Measurements from ENCODE around the gene TLL2. TPM values are rescaled to one million over a fixed set of nuclear protein-coding genes. Genes with fewer than 3 reads are reported as not detected.

TLL2 gene
- total RNA-seq, 1 experiment from 2014 or later = 9.1 TPM

- Mint-ChIP-seq H3K27ac (no peak overlapping the region), H3K36me3 (no peaks in the 10 kb centered on the region), H3K9me3 (no peaks in the 10 kb centered on the region), H3K27me3 (ENCODE audit: low read depth) (peaks cover 7% of the 10 kb centered on the region), H3K4me1 (peaks cover 19% of the 10 kb centered on the region), H3K4me3 (no peak overlapping the region)
- POLR2A ChIA-PET = interaction anchor here (0.5 kb wide), 1 partner anchor 64 kb away, joined by 6 read pairs; no protein-coding TSS in a partner anchor
- no peak for TF ChIP-seq NFE2L1 (CRISPR knock-in tag; IDR thresholded peaks at IDR 0.05)
- TF ChIP-seq ZNF423 (CRISPR knock-in tag; IDR thresholded peaks at IDR 0.05) = no peak
- no peak for TF ChIP-seq ZNF317 (CRISPR knock-in tag; IDR thresholded peaks at IDR 0.05; ENCODE audit: borderline replicate concordance, low read depth)
- TF ChIP-seq CREM (CRISPR knock-in tag; IDR thresholded peaks at IDR 0.05) = no peak
- TF ChIP-seq, protein P1, sequence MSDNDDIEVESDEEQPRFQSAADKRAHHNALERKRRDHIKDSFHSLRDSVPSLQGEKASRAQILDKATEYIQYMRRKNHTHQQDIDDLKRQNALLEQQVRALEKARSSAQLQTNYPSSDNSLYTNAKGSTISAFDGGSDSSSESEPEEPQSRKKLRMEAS (CRISPR knock-in tag; IDR thresholded peaks at IDR 0.05) = no peak
- TF ChIP-seq ZNF219 (CRISPR knock-in tag; IDR thresholded peaks at IDR 0.05; ENCODE audit: borderline replicate concordance) = no peak
- no peak for TF ChIP-seq OVOL2 (CRISPR knock-in tag; IDR thresholded peaks at IDR 0.05; ENCODE audit: borderline replicate concordance)
- TF ChIP-seq TEAD4 (CRISPR knock-in tag; IDR thresholded peaks at IDR 0.05) = no peak
- TF ChIP-seq, protein P2, sequence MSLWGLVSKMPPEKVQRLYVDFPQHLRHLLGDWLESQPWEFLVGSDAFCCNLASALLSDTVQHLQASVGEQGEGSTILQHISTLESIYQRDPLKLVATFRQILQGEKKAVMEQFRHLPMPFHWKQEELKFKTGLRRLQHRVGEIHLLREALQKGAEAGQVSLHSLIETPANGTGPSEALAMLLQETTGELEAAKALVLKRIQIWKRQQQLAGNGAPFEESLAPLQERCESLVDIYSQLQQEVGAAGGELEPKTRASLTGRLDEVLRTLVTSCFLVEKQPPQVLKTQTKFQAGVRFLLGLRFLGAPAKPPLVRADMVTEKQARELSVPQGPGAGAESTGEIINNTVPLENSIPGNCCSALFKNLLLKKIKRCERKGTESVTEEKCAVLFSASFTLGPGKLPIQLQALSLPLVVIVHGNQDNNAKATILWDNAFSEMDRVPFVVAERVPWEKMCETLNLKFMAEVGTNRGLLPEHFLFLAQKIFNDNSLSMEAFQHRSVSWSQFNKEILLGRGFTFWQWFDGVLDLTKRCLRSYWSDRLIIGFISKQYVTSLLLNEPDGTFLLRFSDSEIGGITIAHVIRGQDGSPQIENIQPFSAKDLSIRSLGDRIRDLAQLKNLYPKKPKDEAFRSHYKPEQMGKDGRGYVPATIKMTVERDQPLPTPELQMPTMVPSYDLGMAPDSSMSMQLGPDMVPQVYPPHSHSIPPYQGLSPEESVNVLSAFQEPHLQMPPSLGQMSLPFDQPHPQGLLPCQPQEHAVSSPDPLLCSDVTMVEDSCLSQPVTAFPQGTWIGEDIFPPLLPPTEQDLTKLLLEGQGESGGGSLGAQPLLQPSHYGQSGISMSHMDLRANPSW (CRISPR knock-in tag; conservative IDR thresholded peaks at IDR 0.05; ENCODE audit: low read depth) = no peak
- no peak for TF ChIP-seq JUN (CRISPR knock-in tag; IDR thresholded peaks at IDR 0.05)
- no peak for TF ChIP-seq ATF1 (CRISPR knock-in tag; IDR thresholded peaks at IDR 0.05)
- TF ChIP-seq, protein P3, sequence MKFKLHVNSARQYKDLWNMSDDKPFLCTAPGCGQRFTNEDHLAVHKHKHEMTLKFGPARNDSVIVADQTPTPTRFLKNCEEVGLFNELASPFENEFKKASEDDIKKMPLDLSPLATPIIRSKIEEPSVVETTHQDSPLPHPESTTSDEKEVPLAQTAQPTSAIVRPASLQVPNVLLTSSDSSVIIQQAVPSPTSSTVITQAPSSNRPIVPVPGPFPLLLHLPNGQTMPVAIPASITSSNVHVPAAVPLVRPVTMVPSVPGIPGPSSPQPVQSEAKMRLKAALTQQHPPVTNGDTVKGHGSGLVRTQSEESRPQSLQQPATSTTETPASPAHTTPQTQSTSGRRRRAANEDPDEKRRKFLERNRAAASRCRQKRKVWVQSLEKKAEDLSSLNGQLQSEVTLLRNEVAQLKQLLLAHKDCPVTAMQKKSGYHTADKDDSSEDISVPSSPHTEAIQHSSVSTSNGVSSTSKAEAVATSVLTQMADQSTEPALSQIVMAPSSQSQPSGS (CRISPR knock-in tag; IDR thresholded peaks at IDR 0.05; ENCODE audit: borderline replicate concordance, low read depth) = no peak
- TF ChIP-seq MYBL2 (CRISPR knock-in tag; IDR thresholded peaks at IDR 0.05) = no peak
- CTCF ChIA-PET = interaction anchor here (0.7 to 7.0 kb wide), 36 partner anchors 9 to 654 kb away, joined by 3 to 240 read pairs (median 6); partner anchors contain the start of genes OPALIN and TLL2
- no peak for DNase-seq (ENCODE audit: low spot score)
- ATAC-seq = no peak
Measured at GRCh38 chr10:96371356-96371755, 142.4 kb downstream of the TLL2 start.

- H3K9me3 Mint-ChIP-seq = no peaks in the 10 kb centered on the region
- no peak overlapping the region for H3K27ac Mint-ChIP-seq
- H3K27me3 Mint-ChIP-seq (ENCODE audit: low read depth) = peaks cover 7% of the 10 kb centered on the region
- CTCF ChIA-PET = interaction anchor here (0.6 to 7.0 kb wide), 49 partner anchors 9 to 677 kb away, joined by 3 to 240 read pairs (median 5); partner anchors contain the start of genes OPALIN, TCTN3 and TLL2
- no peaks in the 10 kb centered on the region for H3K36me3 Mint-ChIP-seq
- no peak for TF ChIP-seq GTF2I (CRISPR knock-in tag; conservative IDR thresholded peaks at IDR 0.05)
- TF ChIP-seq ZNF423 (CRISPR knock-in tag; IDR thresholded peaks at IDR 0.05) = no peak
- TF ChIP-seq CREB1 (CRISPR knock-in tag; IDR thresholded peaks at IDR 0.05) = no peak
- TF ChIP-seq CTCF (IDR thresholded peaks at IDR 0.05) = peak; percentile 94
- TF ChIP-seq NR1H2 (CRISPR knock-in tag; IDR thresholded peaks at IDR 0.05) = no peak
- POLR2A ChIA-PET = interaction anchor here (0.5 kb wide), 1 partner anchor 63 kb away, joined by 6 read pairs; no protein-coding TSS in a partner anchor
- H3K4me1 Mint-ChIP-seq = peaks cover 17% of the 10 kb centered on the region
- DNase-seq (ENCODE audit: low spot score) (peak; percentile 81), ATAC-seq (peak; percentile 64)
- no peak overlapping the region for H3K4me3 Mint-ChIP-seq
Measured at GRCh38 chr10:96370584-96371157, 143.1 kb downstream of the TLL2 start.

Measured in WTC11 (cell line).